NAMALWA (cell line): ENCODE results near the gene DAB2IP.
"Not testable (repeated sequence)": the region's sequence is repeated elsewhere in the genome, so short reads cannot be mapped to it uniquely, and the experiment has no call there.

Source experiments
- DNase-seq: peaks from one replicate; pipeline ENCODE4 v3.0.0-alpha.2; 2015; ENCODE audit warnings: low spot score

Gene DAB2IP

GRCh38 chr9:121727295-121728020 lies 76.0 kb downstream of the DAB2IP start:
- DNase-seq, result no peak

GRCh38 chr9:121728916-121729315 lies 77.5 kb downstream of the DAB2IP start:
- no peak for DNase-seq

GRCh38 chr9:121729769-121730562 lies 78.5 kb downstream of the DAB2IP start:
- no peak for DNase-seq

GRCh38 chr9:121731090-121731489 lies 79.7 kb downstream of the DAB2IP start:
- no peak for DNase-seq

GRCh38 chr9:121731919-121732318 lies 80.5 kb downstream of the DAB2IP start:
- DNase-seq, result no peak

- no peak for DNase-seq
Measured at GRCh38 chr9:121732389-121732788, 81.0 kb downstream of the DAB2IP start.

GRCh38 chr9:121732886-121733285 lies 81.5 kb downstream of the DAB2IP start:
- no peak for DNase-seq

- no peak for DNase-seq
Measured at GRCh38 chr9:121734465-121734864, 83.0 kb downstream of the DAB2IP start.

- peak; percentile 81 for DNase-seq
Measured at GRCh38 chr9:121735065-121735792, 83.8 kb downstream of the DAB2IP start.

GRCh38 chr9:121735793-121736770 lies 84.6 kb downstream of the DAB2IP start:
- DNase-seq, result no peak

- peak; percentile 20 for DNase-seq
Measured at GRCh38 chr9:121736934-121737462, 85.6 kb downstream of the DAB2IP start.

- DNase-seq, result no peak
Measured at GRCh38 chr9:121737481-121737931, 86.1 kb downstream of the DAB2IP start.

- peak; percentile 23 for DNase-seq
Measured at GRCh38 chr9:121738411-121738810, 87.0 kb downstream of the DAB2IP start.

- DNase-seq, result no peak
Measured at GRCh38 chr9:121738968-121739367, 87.5 kb downstream of the DAB2IP start.

- DNase-seq, result no peak
Measured at GRCh38 chr9:121739971-121740370, 88.5 kb downstream of the DAB2IP start.

- no peak for DNase-seq
Measured at GRCh38 chr9:121741228-121741918, 89.9 kb downstream of the DAB2IP start.

- not testable (repeated sequence) for DNase-seq
Measured at GRCh38 chr9:121741919-121742283, 90.5 kb downstream of the DAB2IP start.

- no peak for DNase-seq
Measured at GRCh38 chr9:121742923-121743322, 91.5 kb downstream of the DAB2IP start.

- no peak for DNase-seq
Measured at GRCh38 chr9:121743441-121744001, 92.1 kb downstream of the DAB2IP start.

- DNase-seq, result peak; percentile 85
Measured at GRCh38 chr9:121744002-121744686, 92.7 kb downstream of the DAB2IP start.
